Right lobe of liver (tissue), 6 donors: ENCODE results near the gene FEZF2. TPM values are rescaled to one million over a fixed set of nuclear protein-coding genes. Genes with fewer than 3 reads are reported as not detected.
A peak's percentile ranks its signal among the peaks of the same experiment; 100 is the strongest.

Experiments
- ATAC-seq, 4 donors: fragments of 200-7000 bp; cut with Tn5 transposase; one replicate each; pipeline ENCODE4 v1.9.1; 2020; ENCODE audit warnings: mild to moderate bottlenecking in 4 of 4, moderate library complexity in 4 of 4
- DNase-seq, 3 donors: peaks; one replicate each; pipeline ENCODE4 v3.0.0-alpha.2; 2020
- H3K27ac ChIP-seq, 3 donors: fragments of 200-600 bp; one replicate each; pipeline ENCODE4 v1.8.0; 2022
- H3K27me3 ChIP-seq, 2 donors: fragments of 200-600 bp; one replicate each; pipeline ENCODE4 v1.8.0; 2022
- H3K36me3 ChIP-seq, 4 donors: fragments of 200-600 bp; sonication (generic) in 1 of 4; one replicate each; pipeline versions ENCODE4 v1.5.1 to v1.8.0; 2017 to 2022; ENCODE audit warnings: control low read depth in 1 of 4
- H3K4me1 ChIP-seq, 4 donors: fragments of 200-600 bp; sonication (generic) in 1 of 4; one replicate each; pipeline versions ENCODE4 v1.5.1 to v1.8.0; 2017 to 2022; ENCODE audit warnings: control low read depth in 1 of 4
- H3K4me3 ChIP-seq, 3 donors: fragments of 200-600 bp; one replicate each; pipeline ENCODE4 v1.8.0; 2022
- H3K9me3 ChIP-seq, 4 donors: fragments of 200-600 bp; sonication (generic) in 1 of 4; one replicate each; pipeline versions ENCODE4 v1.5.1 to v1.8.0; 2017 to 2022; ENCODE audit warnings: control low read depth in 1 of 4
- POLR2A ChIP-seq: fragments of 450-650 bp; IDR thresholded peaks from one replicate; pipeline ENCODE4 v1.6.1; 2017; ENCODE audit warnings: antibody characterized with exemption, mild to moderate bottlenecking
- WGBS: methylation state at CpG from one replicate; pipeline ENCODE4 v1.1.6; 2018; ENCODE audit warnings: low coverage, low lambda C conversion rate; ENCODE audit not compliant: insufficient coverage; ENCODE audit errors: missing lambda C conversion rate; 5-methylcytosine and 5-hydroxymethylcytosine counted together
- intact Hi-C, 2 donors: fragments of 100-400 bp; cut with DNase I; formaldehyde crosslinking; loops; one replicate each; pipeline versions ENCODE4 v1.11.2 to v1.14.1; 2022
- total RNA-seq, 6 experiments: library from RNA; depleted of rRNA in 2 of 6; stranded (reverse); fragments of >200 nt in 2 of 6; fragmentation: NEBNext Ultra II Directional in 3 of 6; extraction: Animal tissue kit (Norgen Biotek cat#: 25700) in 3 of 6; gene quantifications; one replicate each; pipeline versions ENCODE4 v1.1.0 to v1.2.4, GENCODE V29; 2016 to 2023
- TF ChIP-seq, protein P1 (sequence below), 4 donors: fragments of 200-600 bp in 3 of 4; fragments of 450-650 bp in 1 of 4; IDR thresholded peaks; one replicate each; pipeline versions ENCODE4 v1.5.1 to v1.8.0; 2016 to 2022; ENCODE audit warnings: antibody characterized with exemption in 4 of 4, mild to moderate bottlenecking in 2 of 4
- donor health status: DM: no; HTN: yes; CAD: no.
- donor health status: DM: no; HTN: no; CAD: no.
- donor health status: DM: no; HTN: no; CAD: no.
- donor health status: DM: no; HTN: yes; CAD: no.
- donor health status: DM: no; HTN: yes; CAD: no.

FEZF2 gene
- total RNA-seq, 6 experiments from 2014 or later = not detected

DNA sequence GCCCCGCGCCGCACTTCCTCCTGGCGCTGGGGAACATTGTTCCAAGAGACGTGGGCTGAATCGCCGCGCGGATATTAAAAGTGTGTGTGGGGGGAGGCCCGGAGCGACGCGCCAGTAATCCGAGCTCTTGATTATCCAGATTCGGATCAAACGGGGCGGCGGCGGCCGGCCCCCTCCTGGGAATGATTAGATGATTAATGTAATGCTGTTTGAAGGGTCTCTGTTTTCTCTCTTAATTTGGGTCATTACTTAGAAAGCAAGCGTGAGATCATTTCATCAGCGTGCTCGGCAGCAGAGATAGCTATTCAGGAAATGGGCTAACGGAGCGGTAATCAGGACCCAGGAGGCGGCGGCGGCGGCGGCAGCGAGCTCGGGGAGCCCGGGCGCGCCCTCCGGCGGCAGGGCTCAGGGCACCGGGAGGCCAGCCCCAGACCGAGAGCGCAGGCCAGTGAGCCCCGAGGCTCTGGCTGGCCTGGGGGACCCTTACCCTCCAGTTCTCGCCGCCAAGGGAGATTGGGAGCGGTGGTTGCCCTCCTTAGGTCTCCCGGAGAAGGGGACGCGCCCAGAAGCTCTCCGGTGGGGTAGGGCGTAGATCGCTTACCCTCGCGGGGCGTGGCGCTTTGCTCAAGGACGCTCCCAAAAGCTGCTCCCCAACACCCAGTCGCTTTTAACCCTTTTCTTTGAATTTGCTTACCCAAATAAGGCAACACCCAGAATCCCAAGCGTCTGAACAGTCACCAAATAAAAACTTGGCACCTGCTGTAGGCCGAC lies 4.5 kb downstream of the FEZF2 start:
- H3K27ac ChIP-seq = no peak overlapping the region
- H3K4me3 ChIP-seq = no peak overlapping the region
- TF ChIP-seq, protein P1, sequence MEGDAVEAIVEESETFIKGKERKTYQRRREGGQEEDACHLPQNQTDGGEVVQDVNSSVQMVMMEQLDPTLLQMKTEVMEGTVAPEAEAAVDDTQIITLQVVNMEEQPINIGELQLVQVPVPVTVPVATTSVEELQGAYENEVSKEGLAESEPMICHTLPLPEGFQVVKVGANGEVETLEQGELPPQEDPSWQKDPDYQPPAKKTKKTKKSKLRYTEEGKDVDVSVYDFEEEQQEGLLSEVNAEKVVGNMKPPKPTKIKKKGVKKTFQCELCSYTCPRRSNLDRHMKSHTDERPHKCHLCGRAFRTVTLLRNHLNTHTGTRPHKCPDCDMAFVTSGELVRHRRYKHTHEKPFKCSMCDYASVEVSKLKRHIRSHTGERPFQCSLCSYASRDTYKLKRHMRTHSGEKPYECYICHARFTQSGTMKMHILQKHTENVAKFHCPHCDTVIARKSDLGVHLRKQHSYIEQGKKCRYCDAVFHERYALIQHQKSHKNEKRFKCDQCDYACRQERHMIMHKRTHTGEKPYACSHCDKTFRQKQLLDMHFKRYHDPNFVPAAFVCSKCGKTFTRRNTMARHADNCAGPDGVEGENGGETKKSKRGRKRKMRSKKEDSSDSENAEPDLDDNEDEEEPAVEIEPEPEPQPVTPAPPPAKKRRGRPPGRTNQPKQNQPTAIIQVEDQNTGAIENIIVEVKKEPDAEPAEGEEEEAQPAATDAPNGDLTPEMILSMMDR (IDR thresholded peaks at IDR 0.05) = peak in 1 of 4 donors; percentile 26
- TF ChIP-seq POLR2A = no peak
- intact Hi-C loops = no loop called here
- no peaks in the 10 kb centered on the region for H3K9me3 ChIP-seq
- peaks cover 0 to 52% of the 10 kb centered on the region in 2 donors for H3K27me3 ChIP-seq
- H3K36me3 ChIP-seq = no peaks in the 10 kb centered on the region
- 6% methylated on average over 24 of the region's 58 CpGs for WGBS
- DNase-seq (no peak), ATAC-seq (peak in 2 of 4 donors; percentile 44)
- peaks cover 0 to 23% (median 0%) of the 10 kb centered on the region in 4 donors for H3K4me1 ChIP-seq

DNA sequence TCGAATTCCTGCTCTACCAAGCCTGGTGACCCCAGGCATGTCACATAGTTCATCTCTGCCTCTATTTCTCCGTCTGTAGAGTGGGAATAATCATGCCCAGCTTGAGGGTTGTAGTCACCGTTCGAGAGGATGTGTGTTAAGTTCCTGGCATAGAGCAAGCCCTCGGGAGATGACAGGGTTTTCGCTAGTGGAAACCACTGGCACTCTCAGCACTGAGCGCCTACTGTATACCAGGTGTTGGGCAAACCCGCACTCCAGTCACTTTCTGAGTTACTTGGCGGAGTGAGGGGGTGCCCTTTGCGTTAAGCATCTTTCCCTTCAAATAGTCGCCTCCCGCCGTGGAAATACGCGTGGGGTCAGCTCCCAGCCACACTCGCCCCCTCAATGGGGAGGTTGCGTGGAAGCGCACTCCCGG lies 5.1 kb downstream of the FEZF2 start:
- Histone ChIP-seq H3K36me3 (no peaks in the 10 kb centered on the region), H3K27me3 (peaks cover 0 to 48% of the 10 kb centered on the region in 2 donors), H3K27ac (no peak overlapping the region), H3K4me3 (no peak overlapping the region), H3K4me1 (peaks cover 0 to 23% (median 0%) of the 10 kb centered on the region in 4 donors), H3K9me3 (no peaks in the 10 kb centered on the region)
- intact Hi-C loops = no loop called here
- ATAC-seq (no peak), DNase-seq (no peak)
- 9% methylated on average over 12 of the region's 19 CpGs for WGBS
- TF ChIP-seq, protein P1 (IDR thresholded peaks at IDR 0.05) = no peak
- no peak for TF ChIP-seq POLR2A

DNA sequence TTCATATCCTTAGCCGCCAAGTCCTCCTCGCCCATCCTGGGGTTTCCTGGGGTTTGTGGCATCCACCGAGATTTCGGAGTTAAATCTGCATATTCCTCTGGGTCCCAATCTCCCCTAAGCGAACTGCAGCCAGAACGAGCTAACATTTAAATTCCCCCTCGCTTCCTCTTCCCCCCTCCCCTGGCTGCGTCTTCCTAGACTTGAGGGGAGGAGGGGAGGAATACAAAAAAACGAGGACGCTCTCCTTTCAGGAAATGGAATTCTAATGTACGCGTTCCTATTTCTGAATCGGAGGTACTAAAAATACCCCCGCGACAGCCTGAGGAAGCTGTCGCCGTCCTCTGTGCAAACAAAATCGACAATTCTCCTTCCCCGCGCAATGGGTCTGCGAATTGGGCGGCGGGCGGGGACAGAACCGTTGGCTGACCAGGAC lies 5.6 kb downstream of the FEZF2 start:
- no peaks in the 10 kb centered on the region for H3K9me3 ChIP-seq
- intact Hi-C loops = no loop called here
- DNase-seq (no peak), ATAC-seq (no peak)
- no peaks in the 10 kb centered on the region for H3K36me3 ChIP-seq
- peaks cover 0 to 48% of the 10 kb centered on the region in 2 donors for H3K27me3 ChIP-seq
- 3% methylated on average over 17 of the region's 25 CpGs for WGBS
- H3K4me1 ChIP-seq = peaks cover 0 to 23% (median 0%) of the 10 kb centered on the region in 4 donors
- no peak overlapping the region for H3K4me3 ChIP-seq
- H3K27ac ChIP-seq = no peak overlapping the region
- TF ChIP-seq POLR2A = no peak
- TF ChIP-seq, protein P1 (IDR thresholded peaks at IDR 0.05) = no peak

DNA sequence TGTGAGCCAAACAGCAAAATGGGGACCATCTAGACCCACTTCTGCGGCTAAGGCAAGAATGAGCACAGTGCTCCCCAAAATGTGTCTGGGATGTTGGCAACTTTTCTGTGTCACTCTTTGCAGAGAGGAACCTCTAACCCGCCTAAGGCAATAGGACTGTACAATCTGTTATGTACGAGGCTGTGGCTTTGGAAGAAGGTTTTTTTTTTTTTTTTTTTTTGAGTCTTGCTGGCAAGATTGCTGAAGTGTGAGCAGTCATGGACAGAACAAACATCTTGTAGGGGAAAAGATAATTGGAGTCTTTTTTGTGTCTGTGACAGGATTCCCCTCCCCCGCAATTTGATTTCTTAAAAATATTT lies 7.2 kb downstream of the FEZF2 start:
- TF ChIP-seq, protein P1 (IDR thresholded peaks at IDR 0.05) = no peak
- TF ChIP-seq POLR2A = no peak
- no peaks in the 10 kb centered on the region for H3K36me3 ChIP-seq
- H3K9me3 ChIP-seq = no peaks in the 10 kb centered on the region
- H3K4me3 ChIP-seq = no peak overlapping the region
- ATAC-seq (no peak), DNase-seq (no peak)
- no peak overlapping the region for H3K27ac ChIP-seq
- WGBS = 23% methylated on average over 4 of the region's 4 CpGs
- H3K27me3 ChIP-seq = peaks cover 0 to 37% of the 10 kb centered on the region in 2 donors
- H3K4me1 ChIP-seq = peaks cover 0 to 12% (median 0%) of the 10 kb centered on the region in 4 donors
- intact Hi-C loops = no loop called here
